Gastrocnemius medialis (tissue), 4 donors: ENCODE results near the gene OGFOD2.

Experiments used
- CTCF ChIP-seq, 5 experiments: fragments of 450-650 bp in 3 of 5; fragments of 200-600 bp in 2 of 5; sonication (generic) in 2 of 5; IDR thresholded peaks in 4 of 5; conservative IDR thresholded peaks in 1 of 5; 1 replicate in 4 of 5; 2 replicates in 1 of 5; pipeline ENCODE4 v1.5.1; 2016 to 2019; ENCODE audit warnings: antibody characterized with exemption in 5 of 5, mild to moderate bottlenecking in 3 of 5, moderate library complexity in 3 of 5
- POLR2A ChIP-seq, 2 donors: fragments of 450-650 bp; IDR thresholded peaks; one replicate each; pipeline ENCODE4 v1.6.1; 2017; ENCODE audit warnings: antibody characterized with exemption in 2 of 2, mild to moderate bottlenecking in 2 of 2, moderate library complexity in 2 of 2

- TF ChIP-seq CTCF (IDR thresholded peaks at IDR 0.05 in 4 of 5, conservative IDR thresholded peaks at IDR 0.05 in 1 of 5) (no peak), POLR2A (IDR thresholded peaks at IDR 0.05) (no peak)
Observed at GRCh38 chr12:122985338-122986257, 10.6 kb downstream of the OGFOD2 start.
